Measurements from ENCODE around the gene TNFSF13B.

DNA sequence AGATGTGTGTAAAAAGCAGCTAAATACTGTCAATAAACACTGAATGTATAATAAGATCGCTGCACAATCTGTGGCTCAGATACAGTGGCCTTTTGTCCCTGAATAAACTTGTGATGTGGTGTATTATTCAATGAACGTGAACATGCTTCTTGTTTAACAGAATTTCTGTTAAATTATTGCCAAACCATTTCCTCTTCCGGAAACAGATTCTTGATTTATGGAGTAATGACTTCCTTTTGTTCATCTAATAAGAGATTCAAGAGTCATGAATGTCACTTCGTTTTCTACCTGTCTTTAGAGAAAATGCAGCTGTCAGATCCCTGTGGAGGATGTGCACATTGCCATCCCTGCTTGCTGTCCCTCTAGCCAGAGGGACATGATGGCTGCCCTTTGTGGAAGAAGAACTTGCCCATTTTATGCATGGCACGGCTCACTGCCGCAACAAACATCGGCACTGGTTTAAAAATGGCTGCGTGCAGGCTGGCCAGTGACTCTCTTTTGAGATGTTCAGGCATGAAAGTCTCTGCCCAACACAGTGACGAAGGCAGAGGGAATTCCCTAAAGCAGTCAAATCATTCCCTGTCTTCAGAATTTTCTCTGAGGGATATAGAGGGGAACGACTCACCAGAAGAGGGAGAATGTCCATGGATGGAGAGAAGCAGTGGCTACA, 3.1 kb upstream of the TNFSF13B start:
- TF ChIP-seq, protein P1, sequence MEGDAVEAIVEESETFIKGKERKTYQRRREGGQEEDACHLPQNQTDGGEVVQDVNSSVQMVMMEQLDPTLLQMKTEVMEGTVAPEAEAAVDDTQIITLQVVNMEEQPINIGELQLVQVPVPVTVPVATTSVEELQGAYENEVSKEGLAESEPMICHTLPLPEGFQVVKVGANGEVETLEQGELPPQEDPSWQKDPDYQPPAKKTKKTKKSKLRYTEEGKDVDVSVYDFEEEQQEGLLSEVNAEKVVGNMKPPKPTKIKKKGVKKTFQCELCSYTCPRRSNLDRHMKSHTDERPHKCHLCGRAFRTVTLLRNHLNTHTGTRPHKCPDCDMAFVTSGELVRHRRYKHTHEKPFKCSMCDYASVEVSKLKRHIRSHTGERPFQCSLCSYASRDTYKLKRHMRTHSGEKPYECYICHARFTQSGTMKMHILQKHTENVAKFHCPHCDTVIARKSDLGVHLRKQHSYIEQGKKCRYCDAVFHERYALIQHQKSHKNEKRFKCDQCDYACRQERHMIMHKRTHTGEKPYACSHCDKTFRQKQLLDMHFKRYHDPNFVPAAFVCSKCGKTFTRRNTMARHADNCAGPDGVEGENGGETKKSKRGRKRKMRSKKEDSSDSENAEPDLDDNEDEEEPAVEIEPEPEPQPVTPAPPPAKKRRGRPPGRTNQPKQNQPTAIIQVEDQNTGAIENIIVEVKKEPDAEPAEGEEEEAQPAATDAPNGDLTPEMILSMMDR (IDR thresholded peaks at IDR 0.05) = no peak
- no peak for TF ChIP-seq POLR2A (IDR thresholded peaks at IDR 0.05)
